BE2C (cell line): ENCODE results near the gene COPRS.
"Not testable (repeated sequence)": the region's sequence is repeated elsewhere in the genome, so short reads cannot be mapped to it uniquely, and the experiment has no call there.

Experiments used
- DNase-seq: peaks from one replicate; pipeline ENCODE4 v3.0.0-alpha.2; 2020
- H3K27me3 ChIP-seq: fragments of 250-450 bp; sonication (Bioruptor Pico); 2 replicates; pipeline ENCODE4 v1.5.1; 2020; ENCODE audit warnings: mild to moderate bottlenecking
- H3K36me3 ChIP-seq: fragments of 250-450 bp; sonication (Bioruptor Pico); 2 replicates; pipeline ENCODE4 v1.5.1; 2020; ENCODE audit warnings: mild to moderate bottlenecking
- H3K4me1 ChIP-seq: fragments of 250-450 bp; sonication (Bioruptor Pico); 2 replicates; pipeline ENCODE4 v1.5.1; 2020
- H3K4me3 ChIP-seq: 2 replicates; pipeline ENCODE4 v1.5.1; 2011; ENCODE audit warnings: low read depth, low read length
- H3K9me3 ChIP-seq: fragments of 250-450 bp; sonication (Bioruptor Pico); 2 replicates; pipeline ENCODE4 v1.5.1; 2020
- TF ChIP-seq, protein P1 (sequence below): IDR thresholded peaks from 2 replicates; pipeline ENCODE4 v1.5.1; 2012; ENCODE audit warnings: mild to moderate bottlenecking, low read depth, low read length

COPRS gene

DNA sequence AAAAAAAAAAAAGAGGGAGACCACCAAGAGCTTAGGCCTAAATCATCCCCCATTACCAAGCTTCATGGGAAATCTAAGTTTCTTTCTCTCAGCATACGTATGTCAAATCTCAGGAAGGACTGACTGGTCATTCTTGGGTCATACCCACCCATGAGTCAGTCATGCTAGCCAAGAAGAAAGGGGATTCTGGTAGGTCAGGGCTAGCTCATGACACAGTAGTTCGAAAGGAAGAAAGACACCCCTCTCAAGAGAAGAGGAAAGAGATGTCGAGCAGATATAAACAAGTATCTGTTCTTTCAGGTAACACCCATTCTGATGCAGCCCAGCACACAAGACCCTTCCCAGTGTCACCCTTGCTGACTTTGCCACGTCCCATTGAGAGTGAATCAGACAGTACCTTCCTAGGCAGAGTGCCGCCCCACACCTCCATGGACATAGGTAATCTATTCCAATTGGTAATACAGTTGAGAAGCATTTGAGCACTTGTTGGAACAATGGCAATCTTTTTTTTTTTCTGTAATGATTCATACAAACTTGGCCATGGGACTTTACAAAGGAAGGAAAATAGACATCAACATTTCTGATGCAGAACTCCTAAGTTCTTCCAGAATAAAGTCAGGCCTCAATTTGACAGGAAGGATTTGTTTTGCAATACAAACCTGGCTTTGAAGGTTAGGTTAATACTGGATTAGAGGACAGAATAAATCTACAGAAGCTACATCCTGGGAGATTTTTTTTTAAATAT lies 38.2 kb downstream of the COPRS start:
- H3K4me1 ChIP-seq = no peaks in the 10 kb centered on the region
- H3K4me3 ChIP-seq = no peak overlapping the region
- no peaks in the 10 kb centered on the region for H3K27me3 ChIP-seq
- TF ChIP-seq, protein P1, sequence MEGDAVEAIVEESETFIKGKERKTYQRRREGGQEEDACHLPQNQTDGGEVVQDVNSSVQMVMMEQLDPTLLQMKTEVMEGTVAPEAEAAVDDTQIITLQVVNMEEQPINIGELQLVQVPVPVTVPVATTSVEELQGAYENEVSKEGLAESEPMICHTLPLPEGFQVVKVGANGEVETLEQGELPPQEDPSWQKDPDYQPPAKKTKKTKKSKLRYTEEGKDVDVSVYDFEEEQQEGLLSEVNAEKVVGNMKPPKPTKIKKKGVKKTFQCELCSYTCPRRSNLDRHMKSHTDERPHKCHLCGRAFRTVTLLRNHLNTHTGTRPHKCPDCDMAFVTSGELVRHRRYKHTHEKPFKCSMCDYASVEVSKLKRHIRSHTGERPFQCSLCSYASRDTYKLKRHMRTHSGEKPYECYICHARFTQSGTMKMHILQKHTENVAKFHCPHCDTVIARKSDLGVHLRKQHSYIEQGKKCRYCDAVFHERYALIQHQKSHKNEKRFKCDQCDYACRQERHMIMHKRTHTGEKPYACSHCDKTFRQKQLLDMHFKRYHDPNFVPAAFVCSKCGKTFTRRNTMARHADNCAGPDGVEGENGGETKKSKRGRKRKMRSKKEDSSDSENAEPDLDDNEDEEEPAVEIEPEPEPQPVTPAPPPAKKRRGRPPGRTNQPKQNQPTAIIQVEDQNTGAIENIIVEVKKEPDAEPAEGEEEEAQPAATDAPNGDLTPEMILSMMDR = no peak
- no peaks in the 10 kb centered on the region for H3K9me3 ChIP-seq
- no peak for DNase-seq
- H3K36me3 ChIP-seq = no peaks in the 10 kb centered on the region

DNA sequence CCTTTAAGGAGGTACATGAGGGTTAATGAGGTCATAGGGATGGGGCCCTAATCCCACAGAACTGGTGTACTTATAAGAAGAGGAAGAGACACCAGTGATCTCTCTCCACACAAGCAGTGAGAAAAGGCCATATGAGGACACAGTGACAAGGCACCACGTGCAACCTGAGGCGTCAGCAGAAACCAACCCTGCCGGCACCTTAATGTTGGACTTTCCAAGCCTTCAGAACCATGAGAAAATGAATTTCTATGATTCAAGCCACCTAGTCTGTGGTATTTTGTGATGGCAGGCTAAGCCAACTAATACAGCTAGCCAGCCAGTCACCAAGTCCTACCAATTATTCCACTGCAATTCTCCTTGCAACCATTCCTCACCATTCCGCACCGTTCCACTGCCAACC lies 39.5 kb downstream of the COPRS start:
- TF ChIP-seq, protein P1 = no peak
- no peaks in the 10 kb centered on the region for H3K9me3 ChIP-seq
- H3K27me3 ChIP-seq = no peaks in the 10 kb centered on the region
- no peaks in the 10 kb centered on the region for H3K4me1 ChIP-seq
- DNase-seq = no peak
- no peak overlapping the region for H3K4me3 ChIP-seq
- no peaks in the 10 kb centered on the region for H3K36me3 ChIP-seq

DNA sequence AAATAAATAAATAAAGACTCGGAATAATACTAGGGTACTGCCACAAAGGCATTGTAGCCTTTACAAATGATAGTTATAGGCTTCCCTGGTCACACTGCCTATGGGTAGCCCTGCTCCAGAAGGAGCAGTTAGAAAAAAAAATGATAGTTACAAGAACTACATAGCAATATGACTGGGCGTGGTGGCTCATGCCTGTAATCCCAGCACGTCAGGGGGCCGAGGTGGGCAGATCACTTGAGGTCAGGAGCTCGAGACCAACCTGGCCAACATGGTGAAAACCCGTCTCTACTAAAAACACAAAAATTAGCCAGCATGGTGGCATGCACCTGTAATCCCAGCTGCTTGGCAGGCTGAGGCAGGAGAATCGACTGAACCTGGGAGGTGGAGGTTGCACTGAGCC lies 40.2 kb downstream of the COPRS start:
- H3K4me3 ChIP-seq, H3K4me1 ChIP-seq, H3K36me3 ChIP-seq, DNase-seq, H3K27me3 ChIP-seq, H3K9me3 ChIP-seq: not testable (repeated sequence)

DNA sequence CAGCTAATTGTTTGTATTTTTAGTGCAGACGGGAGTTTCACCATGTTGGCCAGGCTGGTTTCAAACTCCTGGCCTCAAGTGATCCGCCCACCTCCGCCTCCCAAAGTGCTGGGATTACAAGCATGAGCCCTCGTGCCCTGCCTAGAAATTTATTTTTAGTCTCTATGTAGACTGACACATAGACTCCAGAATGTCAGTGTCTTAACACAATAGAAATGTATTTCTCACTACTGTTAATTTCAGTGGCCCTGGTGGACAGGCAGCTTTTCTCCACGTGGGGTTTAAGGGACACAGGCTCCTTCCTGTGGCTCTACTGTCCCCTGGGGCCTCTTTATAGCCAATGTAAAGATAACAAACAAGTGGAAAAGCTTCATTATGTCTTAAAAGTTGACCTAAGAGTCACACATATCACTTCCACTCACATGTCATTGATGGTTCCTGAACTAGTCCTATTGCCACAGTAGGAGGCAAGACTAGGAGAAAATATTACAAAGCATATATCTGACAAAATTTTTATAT lies 43.8 kb downstream of the COPRS start:
- TF ChIP-seq, protein P1 = no peak
- no peak for DNase-seq
- Histone ChIP-seq H3K36me3 (no peaks in the 10 kb centered on the region), H3K9me3 (no peaks in the 10 kb centered on the region), H3K4me3 (no peak overlapping the region), H3K27me3 (no peaks in the 10 kb centered on the region), H3K4me1 (no peaks in the 10 kb centered on the region)

DNA sequence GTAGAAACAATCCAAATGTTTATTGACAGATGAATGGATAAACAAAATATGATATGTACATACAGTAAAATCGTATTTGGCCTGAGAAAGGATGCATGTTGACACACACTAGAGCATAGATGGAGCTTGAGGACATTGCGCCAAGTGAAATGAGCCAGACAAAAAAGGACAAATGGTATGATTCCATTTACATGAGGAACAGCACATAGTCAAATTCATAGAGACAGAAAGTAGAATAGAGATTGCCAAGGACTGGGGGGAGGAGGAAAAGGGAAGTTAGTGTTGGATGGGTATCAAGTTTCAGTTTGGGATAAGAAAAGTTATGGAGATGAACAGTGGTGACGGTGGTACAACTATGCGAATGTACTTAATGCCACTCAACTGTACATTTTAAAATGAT lies 47.9 kb downstream of the COPRS start:
- H3K4me3 ChIP-seq = no peak overlapping the region
- H3K36me3 ChIP-seq = no peaks in the 10 kb centered on the region
- no peaks in the 10 kb centered on the region for H3K4me1 ChIP-seq
- DNase-seq = no peak
- no peaks in the 10 kb centered on the region for H3K27me3 ChIP-seq
- H3K9me3 ChIP-seq = no peaks in the 10 kb centered on the region
- TF ChIP-seq, protein P1 = no peak

DNA sequence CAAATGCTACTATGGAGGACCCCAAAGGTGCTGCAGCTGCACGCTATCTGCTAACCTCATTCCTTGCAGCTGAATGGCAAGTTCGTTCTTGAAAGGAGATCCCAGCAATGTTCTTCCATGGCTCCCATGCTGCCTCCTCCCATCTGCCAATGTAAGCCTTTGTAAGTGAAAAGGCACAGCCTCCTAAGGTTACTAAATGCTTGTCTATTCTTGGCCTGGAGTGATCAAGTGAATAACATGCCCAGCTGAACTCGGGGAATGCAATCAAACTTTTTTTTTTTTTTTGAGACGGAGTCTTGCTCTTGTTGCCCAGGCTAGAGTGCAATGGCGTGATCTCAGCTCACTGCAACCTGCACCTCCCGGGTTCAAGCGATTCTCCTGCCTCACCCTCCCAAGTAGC lies 49.2 kb downstream of the COPRS start:
- DNase-seq, H3K36me3 ChIP-seq, H3K9me3 ChIP-seq, H3K27me3 ChIP-seq, H3K4me3 ChIP-seq, H3K4me1 ChIP-seq: not testable (repeated sequence)

DNA sequence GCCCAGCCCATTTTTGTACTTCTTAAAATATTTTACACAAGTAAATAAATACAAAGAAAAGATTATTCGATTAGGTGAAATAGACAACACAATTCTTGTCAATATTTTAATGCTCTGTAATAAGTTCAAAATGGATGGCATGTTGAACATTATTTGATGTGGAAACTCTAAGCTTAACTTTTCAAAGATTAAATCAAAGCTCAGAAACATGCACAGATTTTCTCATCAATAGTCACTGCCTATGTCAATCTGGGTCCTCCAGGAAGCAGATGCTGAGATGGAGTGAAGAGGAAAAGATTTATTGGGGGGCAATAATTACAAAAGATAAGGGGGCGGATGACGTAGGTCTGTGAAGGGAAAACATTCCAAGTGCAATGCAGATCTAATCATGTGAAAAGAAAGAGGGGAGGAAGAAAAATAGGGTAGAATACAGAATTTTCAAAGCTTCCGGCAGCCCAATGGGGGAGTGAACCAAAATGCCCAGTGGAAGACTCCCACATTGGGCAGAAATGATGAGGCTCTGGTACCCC lies 50.5 kb downstream of the COPRS start:
- no peaks in the 10 kb centered on the region for H3K27me3 ChIP-seq
- no peaks in the 10 kb centered on the region for H3K4me1 ChIP-seq
- TF ChIP-seq, protein P1 = no peak
- no peak for DNase-seq
- no peak overlapping the region for H3K4me3 ChIP-seq
- H3K36me3 ChIP-seq = no peaks in the 10 kb centered on the region
- H3K9me3 ChIP-seq = no peaks in the 10 kb centered on the region
